C4-2B (cell line): ENCODE measurements around the gene BAHCC1.

Experiments used
- CTCF ChIP-seq: fragments of 450-650 bp; conservative IDR thresholded peaks from 2 replicates; pipeline ENCODE4 v1.5.1; 2017; ENCODE audit warnings: mild to moderate bottlenecking
- ZFX ChIP-seq: fragments of 450-650 bp; IDR thresholded peaks from 2 replicates; pipeline ENCODE4 v1.6.1; 2017

- TF ChIP-seq CTCF, result no peak
- no peak for TF ChIP-seq ZFX
Measured at GRCh38 chr17:81478119-81478518, 82.9 kb downstream of the BAHCC1 start.
